GM08714 (cell line): ENCODE data around the gene WT1.
"Not testable (repeated sequence)": the region's sequence is repeated elsewhere in the genome, so short reads cannot be mapped to it uniquely, and the experiment has no call there.

Source experiments
- H3K4me3 ChIP-seq: fragments of 200-500 bp; sonication (Bioruptor generic); 2 replicates; pipeline ENCODE4 v1.5.1; 2014; ENCODE audit warnings: mild to moderate bottlenecking, low read length, inconsistent platforms
- ZNF274 ChIP-seq: IDR thresholded peaks from 2 replicates; pipeline ENCODE4 v1.6.1; 2012; ENCODE audit warnings: mild to moderate bottlenecking, low read depth, low read length

WT1 gene

GRCh38 chr11:32435511-32435941, at the start of gene WT1:
Gene WT1 (minus strand): TSS chr11:32435539.
- no peak for TF ChIP-seq ZNF274
- H3K4me3 ChIP-seq: peak within 1 kb of the TSS; percentile 1; the same call in 1 of the 2 replicates

DNA sequence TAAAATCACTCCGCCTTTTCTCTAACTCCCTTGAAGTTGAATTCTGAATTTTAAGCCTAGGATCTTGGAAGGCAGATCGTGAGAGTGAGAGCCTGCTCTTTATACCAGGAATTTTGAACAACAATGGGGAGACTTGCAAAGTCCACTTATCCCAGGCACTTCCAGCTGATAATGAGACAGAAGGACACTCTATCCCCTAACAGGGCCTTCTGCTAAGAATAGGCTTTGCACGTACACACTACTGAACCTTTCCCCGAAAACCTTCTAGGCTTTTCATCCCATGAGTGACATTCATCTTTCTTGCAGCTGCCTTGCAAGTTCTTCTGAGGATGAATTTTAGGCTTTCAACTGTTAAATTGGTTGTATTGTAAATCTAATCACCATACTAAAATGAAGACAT, 44.0 kb upstream of the WT1 start:
- H3K4me3 ChIP-seq: no peak overlapping the region
- no peak for TF ChIP-seq ZNF274

DNA sequence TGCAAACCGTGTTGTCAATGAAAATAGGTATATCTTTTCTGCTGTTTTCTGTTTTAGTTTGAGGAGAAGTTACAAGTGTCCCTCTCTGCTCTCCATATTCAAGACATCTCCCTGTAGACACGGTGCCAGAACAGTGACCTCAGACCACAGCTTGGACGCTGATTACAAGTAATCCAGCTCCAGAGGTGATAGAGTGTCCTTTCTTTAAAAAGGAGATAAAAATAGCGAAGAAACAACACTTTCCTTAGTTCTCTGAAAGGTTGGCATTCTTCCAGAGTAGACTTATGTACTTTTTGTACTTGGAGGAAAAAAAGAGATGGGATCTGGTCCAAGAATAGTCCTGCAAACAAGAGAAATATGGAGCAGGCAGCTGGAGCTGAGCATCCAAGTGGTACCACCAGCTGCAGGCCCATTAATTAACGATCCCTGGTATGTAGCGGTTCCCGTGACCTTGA, 43.0 kb upstream of the WT1 start:
- TF ChIP-seq ZNF274: no peak
- H3K4me3 ChIP-seq: no peak overlapping the region

DNA sequence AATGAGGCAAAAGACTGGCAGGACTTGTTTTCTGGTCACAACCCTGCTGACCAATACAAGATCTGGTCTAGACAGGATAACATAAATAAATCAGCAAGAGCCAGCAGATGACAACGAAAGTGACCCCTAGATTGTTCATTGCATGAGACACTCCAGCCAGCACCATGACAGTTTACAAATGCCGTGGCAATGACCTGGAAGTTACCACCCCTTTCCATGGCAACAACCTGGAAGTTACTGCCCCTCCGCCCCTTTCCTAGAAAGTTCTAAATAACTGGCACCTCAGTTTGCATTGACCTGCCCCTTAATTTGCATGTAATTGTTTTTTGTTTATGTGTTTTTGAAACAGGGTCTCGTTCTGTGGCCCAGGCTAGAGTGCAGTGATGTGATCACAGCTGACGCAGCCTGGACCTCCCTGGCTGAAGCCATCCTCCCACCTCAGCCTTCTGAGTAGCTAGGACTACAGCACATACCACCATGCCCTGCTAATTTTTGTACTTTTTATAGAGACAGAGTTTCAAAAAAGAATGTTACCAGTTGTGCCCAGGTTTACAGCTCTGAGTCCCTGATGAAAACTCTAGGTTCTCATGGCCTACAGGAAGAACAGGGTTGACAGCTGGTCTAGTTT, 38.1 kb upstream of the WT1 start:
- TF ChIP-seq ZNF274: no peak
- no peak overlapping the region for H3K4me3 ChIP-seq

DNA sequence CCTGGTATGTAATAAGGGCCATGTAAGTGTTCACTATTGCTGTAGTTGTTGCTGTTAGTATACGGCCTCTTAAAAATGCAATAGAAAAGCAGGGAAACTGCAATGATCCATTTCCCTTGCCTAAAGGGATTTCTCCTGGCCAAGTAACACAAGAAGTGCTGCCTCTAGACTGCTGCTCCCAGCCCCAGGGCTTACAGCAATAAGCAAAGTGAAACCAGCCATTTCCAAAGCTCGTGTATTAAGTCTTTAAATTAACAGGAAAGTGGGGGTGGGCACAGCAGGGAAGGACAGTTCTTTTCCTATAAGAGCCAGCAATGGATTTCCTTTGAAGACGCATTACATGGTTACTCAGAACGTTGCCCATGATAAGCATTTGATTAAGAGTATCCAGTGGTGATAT, 36.9 kb upstream of the WT1 start:
- no peak overlapping the region for H3K4me3 ChIP-seq
- TF ChIP-seq ZNF274: no peak

DNA sequence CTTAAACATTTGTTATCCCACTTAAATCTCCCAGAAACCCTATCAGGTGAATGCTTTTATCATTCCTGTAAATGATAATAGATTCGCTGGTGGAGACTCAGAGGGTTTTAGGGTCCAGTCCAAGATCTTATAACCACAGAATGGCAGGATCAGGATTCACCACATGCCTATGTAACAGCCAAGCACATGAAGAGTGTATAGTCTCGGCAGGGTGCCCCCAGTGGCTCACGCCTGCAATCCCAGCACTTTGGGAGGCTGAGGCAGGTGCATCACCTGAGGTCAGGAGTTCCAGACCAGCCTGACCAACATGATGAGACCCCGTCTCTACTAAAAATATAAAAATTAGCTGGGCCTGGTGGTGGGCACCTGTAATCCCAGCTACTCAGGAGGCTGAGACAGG, 36.2 kb upstream of the WT1 start:
- not testable (repeated sequence) for H3K4me3 ChIP-seq

- TF ChIP-seq ZNF274: no peak
Observed at GRCh38 chr11:32469791-32470190, 34.5 kb upstream of the WT1 start.

GRCh38 chr11:32466279-32466915, 31.1 kb upstream of the WT1 start:
- no peak overlapping the region for H3K4me3 ChIP-seq
- TF ChIP-seq ZNF274: no peak

More at GRCh38 chr11:32469791-32470190, 34.5 kb upstream of the WT1 start:
- no peak overlapping the region for H3K4me3 ChIP-seq

GRCh38 chr11:32464078-32464477, 28.7 kb upstream of the WT1 start:
- no peak for TF ChIP-seq ZNF274
- no peak overlapping the region for H3K4me3 ChIP-seq

DNA sequence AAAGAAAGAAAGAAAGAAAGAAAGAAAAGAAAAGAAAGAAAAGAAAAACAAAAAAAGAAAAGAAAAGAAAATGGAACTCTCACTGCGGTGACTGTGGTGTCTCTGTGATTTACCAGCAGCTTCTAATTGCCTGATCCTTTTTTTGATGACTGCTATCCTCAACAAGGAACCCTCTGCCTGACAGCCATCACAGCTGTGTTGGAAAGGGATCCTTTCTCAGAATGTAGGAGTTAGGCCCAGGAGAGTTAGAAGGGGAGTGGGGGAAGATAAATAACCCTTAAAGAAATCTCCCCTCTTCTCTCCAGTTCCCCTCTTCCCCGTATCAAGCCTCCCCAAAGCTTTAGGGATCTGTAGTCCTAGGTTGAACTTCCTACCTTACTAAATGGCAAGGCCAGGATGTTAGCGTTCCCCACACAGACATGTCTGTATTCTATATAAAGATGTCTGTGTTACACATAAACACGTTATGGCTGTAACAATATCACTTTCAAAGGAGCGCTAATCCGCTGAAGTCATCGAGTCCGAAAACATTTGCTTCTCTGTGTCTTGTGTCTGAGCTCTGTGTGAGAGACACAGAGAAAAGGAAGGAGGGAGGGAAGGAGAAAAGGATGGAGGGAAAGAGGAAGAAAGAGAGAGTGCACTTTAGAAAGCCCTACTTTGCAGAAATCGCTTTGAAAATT, 26.8 kb upstream of the WT1 start:
- no peak for TF ChIP-seq ZNF274
- H3K4me3 ChIP-seq: no peak overlapping the region

- H3K4me3 ChIP-seq: no peak overlapping the region
- TF ChIP-seq ZNF274: no peak
Observed at GRCh38 chr11:32456864-32457263, 21.5 kb upstream of the WT1 start.

DNA sequence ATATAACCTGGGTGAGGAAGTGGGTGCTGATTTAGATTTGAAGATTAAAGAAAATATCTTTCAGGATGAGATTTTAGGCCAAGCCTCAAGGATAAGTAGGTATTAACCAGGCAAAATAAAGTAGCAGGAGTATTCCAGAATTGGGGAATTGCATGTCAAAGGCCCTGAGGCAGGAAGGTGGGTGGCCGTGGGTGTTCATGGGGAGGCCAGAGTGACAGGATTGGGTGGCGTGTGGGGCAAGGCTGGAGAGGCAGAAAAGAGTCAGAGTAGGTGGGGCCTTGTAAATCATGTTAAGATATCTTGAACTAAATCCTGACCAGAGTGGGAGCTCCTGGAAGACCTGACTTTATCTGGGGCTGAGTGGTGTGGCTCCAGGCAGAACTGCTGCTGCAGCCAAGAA, 19.7 kb upstream of the WT1 start:
- no peak for TF ChIP-seq ZNF274
- H3K4me3 ChIP-seq: no peak overlapping the region

DNA sequence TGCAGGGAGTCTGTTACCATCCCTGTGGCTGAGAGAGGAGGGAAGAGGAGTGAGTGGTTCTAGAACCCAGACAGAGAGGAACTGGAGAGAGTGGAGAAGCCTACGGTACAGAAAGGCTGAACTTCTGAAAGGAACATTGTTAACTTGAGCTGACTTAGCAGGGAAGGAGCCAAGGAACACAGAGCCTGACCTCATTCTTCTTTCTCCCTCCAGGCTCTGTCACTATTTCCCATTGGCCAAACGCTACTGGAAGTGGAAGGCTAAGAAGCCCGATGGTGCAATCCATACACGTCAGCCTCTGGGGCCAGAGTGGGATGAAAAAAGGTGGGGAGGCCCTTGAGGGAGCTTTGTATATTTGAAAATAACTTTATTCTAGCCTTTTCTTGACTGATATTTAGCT, 16.5 kb upstream of the WT1 start:
- no peak for TF ChIP-seq ZNF274
- no peak overlapping the region for H3K4me3 ChIP-seq

DNA sequence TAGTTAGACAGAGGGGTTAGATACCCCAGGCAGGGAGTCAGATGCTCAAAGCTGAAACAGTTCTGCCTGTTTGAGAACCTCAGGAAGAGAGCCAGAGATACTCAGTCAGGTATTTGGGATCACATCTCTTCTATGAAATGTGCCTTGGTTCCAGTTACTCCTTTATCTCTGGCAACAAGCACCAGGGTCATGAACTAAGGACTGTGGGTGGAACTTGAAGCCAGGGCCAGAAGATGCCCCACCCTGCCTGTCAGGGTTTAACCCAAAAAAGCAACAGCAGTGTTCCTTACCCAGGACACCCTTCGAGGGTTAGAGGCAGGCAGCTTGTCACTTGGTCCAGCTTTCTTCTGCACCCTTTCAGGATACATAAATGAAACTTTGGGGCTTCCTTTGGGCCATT, 15.0 kb upstream of the WT1 start:
- TF ChIP-seq ZNF274: no peak
- no peak overlapping the region for H3K4me3 ChIP-seq

GRCh38 chr11:32448232-32448631, 12.9 kb upstream of the WT1 start:
- TF ChIP-seq ZNF274: no peak
- H3K4me3 ChIP-seq: no peak overlapping the region

- no peak for TF ChIP-seq ZNF274
- H3K4me3 ChIP-seq: no peak overlapping the region
Observed at GRCh38 chr11:32447252-32447651, 11.9 kb upstream of the WT1 start.
